IMR-90 (cell line): Measurements from ENCODE around the gene NOS2. TPM values are rescaled to one million over a fixed set of nuclear protein-coding genes. Genes with fewer than 3 reads are reported as not detected.
"Not testable (repeated sequence)": the region's sequence is repeated elsewhere in the genome, so short reads cannot be mapped to it uniquely, and the experiment has no call there.

ENCODE experiments used
- ATAC-seq: fragments of 200-7000 bp; cut with Tn5 transposase; 2 replicates; pipeline ENCODE4 v1.9.1; 2020; ENCODE audit warnings: low read depth, mild to moderate bottlenecking, moderate library complexity
- BruUV-seq: library from RNA; stranded (reverse); fragments of 400-500 nt; replicated peaks from 2 replicates; lab custom pipeline; 2021; lab: Mats Ljungman, UMichigan
- CTCF ChIA-PET: fragments of 300-600 bp; formaldehyde crosslinking; extraction: SDS; loops from one replicate; lab custom pipeline; 2021; ENCODE audit warnings: antibody characterized with exemption; lab: Yijun Ruan, JAX
- POLR2A ChIA-PET: fragments of 300-600 bp; sonication (Branson Sonifier 250); formaldehyde crosslinking; loops from one replicate; lab custom pipeline; 2022; ENCODE audit warnings: antibody characterized with exemption; ENCODE audit not compliant: unreplicated experiment; lab: Charles Lee
- DNase-seq: peaks from one replicate; pipeline ENCODE4 v3.0.0; 2013
- H2AFZ ChIP-seq: replicated peaks from 2 replicates; pipeline ENCODE3; 2013; ENCODE audit warnings: low read length, mild to moderate bottlenecking; ENCODE audit not compliant: poor library complexity
- H2AK5ac ChIP-seq: 2 replicates; pipeline ENCODE4 v1.6.1; 2013; ENCODE audit warnings: low read depth, low read length, inconsistent platforms
- H2AK9ac ChIP-seq: replicated peaks from 2 replicates; pipeline ENCODE3; 2013; ENCODE audit warnings: mild to moderate bottlenecking, low read depth, low read length, moderate library complexity; ENCODE audit not compliant: poor library complexity
- H2BK120ac ChIP-seq: 2 replicates; pipeline ENCODE4 v1.6.1; 2013; ENCODE audit warnings: low read depth, low read length, inconsistent platforms
- H2BK15ac ChIP-seq: 3 replicates; pipeline ENCODE4 v1.6.1; 2013; ENCODE audit warnings: low read depth, low read length, inconsistent platforms
- H2BK20ac ChIP-seq: 2 replicates; pipeline ENCODE4 v1.6.1; 2013; ENCODE audit warnings: low read depth, mild to moderate bottlenecking, inconsistent platforms, low read length, moderate library complexity
- H2BK5ac ChIP-seq: 2 replicates; pipeline ENCODE4 v1.6.1; 2013; ENCODE audit warnings: mild to moderate bottlenecking, low read depth, low read length, inconsistent platforms; ENCODE audit not compliant: poor library complexity, severe bottlenecking
- H3K14ac ChIP-seq: replicated peaks from 2 replicates; pipeline ENCODE4 v1.6.1; 2013; ENCODE audit warnings: low read depth, low read length, inconsistent platforms
- H3K18ac ChIP-seq: 2 replicates; pipeline ENCODE4 v1.6.1; 2013; ENCODE audit warnings: low read depth, low read length, control low read depth
- H3K23ac ChIP-seq: 2 replicates; pipeline ENCODE4 v1.6.1; 2013; ENCODE audit warnings: low read depth, low read length, inconsistent platforms
- H3K27ac ChIP-seq: 2 replicates; pipeline ENCODE4 v1.5.1; 2013; ENCODE audit warnings: mild to moderate bottlenecking, control low read depth, low read length; ENCODE audit not compliant: insufficient read depth
- H3K27me3 ChIP-seq: 2 replicates; pipeline ENCODE4 v1.6.1; 2013; ENCODE audit warnings: low read length; ENCODE audit not compliant: control insufficient read depth, insufficient read depth
- H3K36me3 ChIP-seq: 2 replicates; pipeline ENCODE4 v1.6.1; 2013; ENCODE audit warnings: low read length, mixed read lengths; ENCODE audit not compliant: control insufficient read depth, insufficient read depth
- H3K4ac ChIP-seq: 2 replicates; pipeline ENCODE4 v1.6.1; 2013; ENCODE audit warnings: low read depth, low read length, inconsistent platforms
- H3K4me1 ChIP-seq: 2 replicates; pipeline ENCODE4 v1.6.1; 2013; ENCODE audit warnings: low read length, mixed read lengths; ENCODE audit not compliant: control insufficient read depth, insufficient read depth
- H3K4me2 ChIP-seq: 2 replicates; pipeline ENCODE4 v1.6.1; 2013; ENCODE audit warnings: low read depth, mild to moderate bottlenecking, control low read depth, low read length, moderate library complexity
- H3K4me3 ChIP-seq: 2 replicates; pipeline ENCODE4 v1.5.1; 2013; ENCODE audit warnings: low read depth, mild to moderate bottlenecking, control low read depth, low read length, moderate library complexity; ENCODE audit not compliant: insufficient read depth
- H3K56ac ChIP-seq: 2 replicates; pipeline ENCODE4 v1.6.1; 2013; ENCODE audit warnings: low read length, inconsistent platforms; ENCODE audit not compliant: insufficient read depth; ENCODE audit errors: extremely low read depth
- H3K79me1 ChIP-seq, 2 experiments: 2 replicates each; pipeline ENCODE4 v1.6.1; 2013; ENCODE audit warnings: low read length in 2 of 2, inconsistent platforms in 1 of 2, low read depth in 1 of 2
- H3K9ac ChIP-seq: 2 replicates; pipeline ENCODE4 v1.6.1; 2013; ENCODE audit warnings: low read depth, low read length, control low read depth
- H3K9me1 ChIP-seq: 2 replicates; pipeline ENCODE4 v1.6.1; 2013; ENCODE audit warnings: low read length, inconsistent platforms; ENCODE audit not compliant: insufficient read depth
- H3K9me3 ChIP-seq: 2 replicates; pipeline ENCODE4 v1.6.1; 2013; ENCODE audit warnings: low read length; ENCODE audit not compliant: control insufficient read depth, insufficient read depth
- H4K20me1 ChIP-seq: 2 replicates; pipeline ENCODE4 v1.6.1; 2013; ENCODE audit warnings: low read length, inconsistent platforms; ENCODE audit not compliant: insufficient read depth
- H4K5ac ChIP-seq: 2 replicates; pipeline ENCODE4 v1.6.1; 2013; ENCODE audit warnings: mild to moderate bottlenecking, low read depth, low read length, control low read depth
- H4K8ac ChIP-seq, 2 experiments: 2 replicates each; pipeline ENCODE4 v1.6.1; 2013; ENCODE audit warnings: low read depth in 2 of 2, low read length in 2 of 2, control low read depth in 1 of 2, inconsistent platforms in 1 of 2
- H4K91ac ChIP-seq: 2 replicates; pipeline ENCODE4 v1.6.1; 2013; ENCODE audit warnings: low read depth, low read length, inconsistent platforms; ENCODE audit not compliant: insufficient read depth
- MAFK ChIP-seq: IDR thresholded peaks from 2 replicates; pipeline ENCODE4 v1.6.1; 2012; ENCODE audit warnings: low read depth, low read length, improper control_type of control experiment
- WGBS, 2 experiments: methylation state at CpG; one replicate each; pipeline versions ENCODE4 v1.1.5 to v1.1.7; 2013; ENCODE audit warnings: missing lambda C conversion rate in 2 of 2; ENCODE audit not compliant: insufficient read length in 1 of 2; ENCODE audit errors: extremely low coverage in 2 of 2; 5-methylcytosine and 5-hydroxymethylcytosine counted together
- dilution Hi-C: fragments of 300-500 bp; cut with HindIII; formaldehyde crosslinking; loops from one replicate; pipeline ENCODE4 v1.14.3; 2018; ENCODE audit warnings: low sequenced_read_pairs; ENCODE audit not compliant: unreplicated experiment
- in situ Hi-C: fragments of 300-500 bp; cut with MboI; formaldehyde crosslinking; loops from 3 replicates; pipeline ENCODE4 v1.14.3; 2019; ENCODE audit warnings: low sequenced_read_pairs, inconsistent platforms, mixed read lengths
- intact Hi-C: fragments of 100-400 bp; cut with micrococcal nuclease; formaldehyde crosslinking; loops from 2 replicates; pipeline ENCODE4 v1.10.0; 2022
- polyA plus RNA-seq, 3 experiments: library from polyadenylated mRNA; depleted of rRNA; stranded (reverse); fragments of >200 nt; gene quantifications; 2 replicates each; pipeline ENCODE4 v1.2.3, GENCODE V29; 2012; ENCODE audit warnings: low replicate concordance in 1 of 3
- total RNA-seq: library from RNA; depleted of rRNA; stranded (reverse); fragments of >200 nt; gene quantifications from 2 replicates; pipeline ENCODE4 v1.2.3, GENCODE V29; 2012

Gene NOS2
- total and polyA plus RNA-seq, 2 of the 4 experiments (the other 2 are of a cell fraction), result under 0.01 TPM; not detected in 1

DNA sequence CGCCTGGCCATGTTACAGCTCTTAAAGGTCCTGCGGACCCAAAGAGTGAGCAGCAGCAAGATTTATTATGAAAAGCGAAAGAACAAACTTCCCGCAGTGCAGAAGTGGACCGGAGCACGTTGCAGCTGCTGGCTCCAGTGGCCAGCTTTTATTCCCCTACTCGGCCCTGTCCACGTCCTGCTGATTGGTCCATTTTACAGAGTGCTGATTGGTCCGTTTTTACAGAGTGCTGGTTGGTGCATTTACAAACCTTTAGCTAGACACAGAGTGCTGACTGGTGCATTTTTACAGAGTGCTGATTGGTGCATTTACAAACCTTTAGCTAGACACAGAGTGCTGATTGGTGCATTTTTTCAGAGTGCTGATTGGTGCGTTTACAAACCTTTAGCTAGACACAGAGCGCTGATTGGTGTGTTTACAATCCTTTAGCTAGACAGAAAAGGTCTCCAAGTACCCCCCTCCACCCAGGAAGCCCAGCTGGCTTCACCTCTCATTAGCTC is 46.5 kb upstream of the NOS2 start:
- H4K91ac ChIP-seq, H3K18ac ChIP-seq, H3K4me1 ChIP-seq, ATAC-seq, H2AK5ac ChIP-seq, BruUV-seq, intact Hi-C loops, H4K8ac ChIP-seq, H2BK15ac ChIP-seq, H3K79me1 ChIP-seq, H4K20me1 ChIP-seq, H2BK5ac ChIP-seq, in situ Hi-C loops, H3K9ac ChIP-seq, H2AFZ ChIP-seq, H2AK9ac ChIP-seq, H3K4ac ChIP-seq, H3K36me3 ChIP-seq, H4K5ac ChIP-seq, H3K9me1 ChIP-seq, H3K27ac ChIP-seq, H3K4me3 ChIP-seq, POLR2A ChIA-PET, H3K4me2 ChIP-seq, CTCF ChIA-PET, H2BK20ac ChIP-seq, H3K56ac ChIP-seq, H3K27me3 ChIP-seq, DNase-seq, H3K23ac ChIP-seq, dilution Hi-C loops, H3K14ac ChIP-seq, H2BK120ac ChIP-seq, H3K9me3 ChIP-seq: not testable (repeated sequence)
- peak; percentile 42; the same call in 1 of the 2 replicates for TF ChIP-seq MAFK
- WGBS, 2 experiments, result 92% methylated on average over 6 of the region's 11 CpGs; no CpG with 5 or more reads in 1 of the 2 experiments
